Measurements from ENCODE around the gene SIGLEC9. TPM values are rescaled to one million over a fixed set of nuclear protein-coding genes. Genes with fewer than 3 reads are reported as not detected.
"Not testable (repeated sequence)": the region's sequence is repeated elsewhere in the genome, so short reads cannot be mapped to it uniquely, and the experiment has no call there.

SIGLEC9 gene
- total RNA-seq, 1 donor from 2014 or later, result 1.7 TPM

- ATAC-seq (ENCODE audit: poor library complexity) (no peak), DNase-seq (no peak)
- intact Hi-C loops (cut with DNase I), result no loop called here
Observed at GRCh38 chr19:51161867-51162496, 37.3 kb downstream of the SIGLEC9 start.

GRCh38 chr19:51163257-51163656, 38.6 kb downstream of the SIGLEC9 start:
- DNase-seq (no peak), ATAC-seq (ENCODE audit: poor library complexity) (no peak)
- intact Hi-C loops (cut with DNase I), result no loop called here

GRCh38 chr19:51164215-51164614, 39.5 kb downstream of the SIGLEC9 start:
- ATAC-seq (ENCODE audit: poor library complexity) (no peak), DNase-seq (no peak)
- intact Hi-C loops (cut with DNase I), result no loop called here

- ATAC-seq (ENCODE audit: poor library complexity), result peak; percentile 34
- intact Hi-C loops (cut with DNase I), result loop anchor here (5.0 kb wide), 1 partner anchor 145 kb away; no protein-coding TSS in a partner anchor
- DNase-seq, result no peak
Observed at GRCh38 chr19:51166846-51167490, 42.3 kb downstream of the SIGLEC9 start.

GRCh38 chr19:51168564-51169282, 44.0 kb downstream of the SIGLEC9 start:
- peak; percentile 12 for ATAC-seq (ENCODE audit: poor library complexity)
- intact Hi-C loops (cut with DNase I), result loop anchor here (5.0 kb wide), 1 partner anchor 146 kb away; no protein-coding TSS in a partner anchor
- DNase-seq, result no peak

GRCh38 chr19:51169283-51169918, 44.7 kb downstream of the SIGLEC9 start:
- ATAC-seq (ENCODE audit: poor library complexity), result not testable (repeated sequence)
- intact Hi-C loops (cut with DNase I), result loop anchor here (5.0 kb wide), 1 partner anchor 147 kb away; no protein-coding TSS in a partner anchor
- peak; percentile 82 for DNase-seq

GRCh38 chr19:51172223-51172622, 47.5 kb downstream of the SIGLEC9 start:
- intact Hi-C loops (cut with DNase I), result no loop called here
- no peak for ATAC-seq (ENCODE audit: poor library complexity)
- DNase-seq, result no peak

GRCh38 chr19:51173681-51174080, 49.0 kb downstream of the SIGLEC9 start:
- ATAC-seq (ENCODE audit: poor library complexity), result no peak
- DNase-seq, result no peak
- intact Hi-C loops (cut with DNase I), result no loop called here

- intact Hi-C loops (cut with DNase I), result no loop called here
- ATAC-seq (ENCODE audit: poor library complexity), result no peak
- DNase-seq, result no peak
Observed at GRCh38 chr19:51179256-51179655, 54.5 kb downstream of the SIGLEC9 start.

Other genes with a start within 250 kb of the SIGLEC9 start
- not detected for gene KLK4, start 213.5 kb upstream of the SIGLEC9 start, total RNA-seq
- gene KLK5, start 171.9 kb upstream of the SIGLEC9 start, total RNA-seq, result not detected
- not detected for gene KLK6, start 155.3 kb upstream of the SIGLEC9 start, total RNA-seq
- gene KLK7, start 141.0 kb upstream of the SIGLEC9 start, total RNA-seq, result not detected
- not detected for gene KLK8, start 123.3 kb upstream of the SIGLEC9 start, total RNA-seq
- not detected for gene KLK10, start 105.2 kb upstream of the SIGLEC9 start, total RNA-seq
- gene KLK11, start 98.3 kb upstream of the SIGLEC9 start, total RNA-seq, result not detected
- gene KLK12, start 89.9 kb upstream of the SIGLEC9 start, total RNA-seq, result not detected
- not detected for gene KLK13, start 59.8 kb upstream of the SIGLEC9 start, total RNA-seq
- gene KLK14, start 42.0 kb upstream of the SIGLEC9 start, total RNA-seq, result 1.9 TPM
- gene CTU1, start 16.5 kb upstream of the SIGLEC9 start, total RNA-seq, result 4.9 TPM
- 0.97 TPM for gene SIGLEC7, start 17.4 kb downstream of the SIGLEC9 start, total RNA-seq
- 7.0 TPM for gene CD33, start 100.2 kb downstream of the SIGLEC9 start, total RNA-seq
- gene SIGLECL1, start 126.2 kb downstream of the SIGLEC9 start, total RNA-seq, result not detected
- not detected for gene IGLON5, start 186.7 kb downstream of the SIGLEC9 start, total RNA-seq
- 0.65 TPM for gene VSIG10L, start 217.2 kb downstream of the SIGLEC9 start, total RNA-seq
- gene ETFB, start 241.5 kb downstream of the SIGLEC9 start, total RNA-seq, result 530 TPM
- gene CLDND2, start 244.1 kb downstream of the SIGLEC9 start, total RNA-seq, result 0.46 TPM
- gene NKG7, start 247.7 kb downstream of the SIGLEC9 start, total RNA-seq, result 2.3 TPM